OCI-LY1 (cell line): ENCODE data around the gene POU2F1.

Source experiments
- H2AFZ ChIP-seq: fragments of 200-600 bp; sonication (generic), shearing (Covaris generic); 2 replicates; pipeline ENCODE4 v1.6.0; 2014; ENCODE audit warnings: antibody characterized with exemption, mild to moderate bottlenecking, low read length
- H3F3A ChIP-seq: fragments of 200-600 bp; sonication (generic), shearing (Covaris generic); 2 replicates; pipeline ENCODE4 v1.6.0; 2014; ENCODE audit warnings: mild to moderate bottlenecking, antibody characterized with exemption, low read length, moderate library complexity; ENCODE audit not compliant: insufficient read depth
- H3K27ac ChIP-seq: fragments of 200-600 bp; sonication (generic); 2 replicates; pipeline ENCODE4 v1.5.1; 2014; ENCODE audit warnings: low read length, mixed run types, mild to moderate bottlenecking, low read depth; ENCODE audit not compliant: poor library complexity, severe bottlenecking
- H3K27me3 ChIP-seq: fragments of 200-600 bp; sonication (generic); 2 replicates; pipeline ENCODE4 v1.6.0; 2014; ENCODE audit warnings: antibody characterized with exemption, mild to moderate bottlenecking, low read length, moderate library complexity; ENCODE audit not compliant: insufficient read depth
- H3K36me3 ChIP-seq: fragments of 200-600 bp; sonication (generic); 2 replicates; pipeline ENCODE4 v1.6.1; 2014; ENCODE audit warnings: mild to moderate bottlenecking, antibody characterized with exemption, low read length, moderate library complexity, mixed read lengths; ENCODE audit not compliant: insufficient read depth
- H3K4me1 ChIP-seq: fragments of 200-600 bp; sonication (generic); 2 replicates; pipeline ENCODE4 v1.5.1; 2014; ENCODE audit warnings: mild to moderate bottlenecking, low read length, moderate library complexity; ENCODE audit not compliant: insufficient read depth, severe bottlenecking
- H3K4me2 ChIP-seq: fragments of 200-600 bp; sonication (generic), shearing (Covaris generic); 2 replicates; pipeline ENCODE4 v1.6.1; 2014; ENCODE audit warnings: low read length
- H3K4me3 ChIP-seq: fragments of 200-600 bp; sonication (generic); 2 replicates; pipeline ENCODE4 v1.5.1; 2014; ENCODE audit warnings: low read length, low read depth, mild to moderate bottlenecking, mixed read lengths; ENCODE audit not compliant: poor library complexity, severe bottlenecking
- H3K79me2 ChIP-seq: fragments of 200-600 bp; shearing (Covaris generic); 2 replicates; pipeline ENCODE4 v1.6.1; 2016; ENCODE audit warnings: mixed run types, low read length, mixed read lengths; ENCODE audit not compliant: insufficient read depth
- H3K9ac ChIP-seq: fragments of 200-600 bp; sonication (generic), shearing (Covaris generic); 2 replicates; pipeline ENCODE4 v1.6.1; 2014; ENCODE audit warnings: mild to moderate bottlenecking, low read length, mixed read lengths
- H3K9me2 ChIP-seq: fragments of 200-600 bp; sonication (generic), shearing (Covaris generic); 2 replicates; pipeline ENCODE4 v1.6.1; 2014; ENCODE audit warnings: low read depth, mild to moderate bottlenecking, low read length, mixed read lengths
- H3K9me3 ChIP-seq: fragments of 200-600 bp; shearing (Covaris generic); 2 replicates; pipeline ENCODE4 v1.6.1; 2014; ENCODE audit warnings: low read length, mixed read lengths
- H4K20me1 ChIP-seq: fragments of 200-600 bp; sonication (generic), shearing (Covaris generic); 2 replicates; pipeline ENCODE4 v1.6.0; 2016; ENCODE audit warnings: mild to moderate bottlenecking, low read length; ENCODE audit not compliant: insufficient read depth
- EZH2 ChIP-seq: fragments of 200-600 bp; sonication (generic), shearing (Covaris generic); IDR thresholded peaks from 2 replicates; pipeline ENCODE4 v1.8.0; 2017; ENCODE audit warnings: borderline replicate concordance, mixed run types, mild to moderate bottlenecking, antibody characterized with exemption, low read length, moderate library complexity, mixed read lengths
- TF ChIP-seq, protein P1 (sequence below): fragments of 200-600 bp; sonication (generic), shearing (Covaris generic); IDR thresholded peaks from 2 replicates; pipeline ENCODE4 v1.5.1; 2017; ENCODE audit warnings: mild to moderate bottlenecking, antibody characterized with exemption, low read length, moderate library complexity, mixed read lengths

POU2F1 gene

DNA sequence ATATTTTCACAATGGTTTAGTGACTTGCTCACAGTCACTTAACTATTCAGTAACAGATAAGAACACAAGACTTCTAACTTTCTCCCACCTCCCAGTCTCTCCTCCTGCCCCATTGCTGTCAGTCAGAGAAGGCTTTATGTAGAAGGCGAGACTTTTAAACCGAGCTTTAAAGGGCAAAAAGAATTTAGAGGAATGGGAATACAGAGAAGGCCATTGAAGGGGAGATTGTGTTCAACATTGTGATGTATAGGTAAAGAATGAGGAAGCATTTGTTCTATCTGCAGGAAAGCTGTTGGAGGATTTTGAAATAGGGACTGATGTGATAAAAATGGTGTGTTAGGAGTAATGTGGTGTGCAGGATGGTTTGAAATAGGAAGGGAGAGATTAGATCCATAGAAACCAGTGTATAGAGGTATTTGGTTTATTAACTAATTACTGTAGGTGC, 7.3 kb downstream of the POU2F1 start:
- H3K4me1 ChIP-seq = peaks cover 37% of the 10 kb centered on the region

DNA sequence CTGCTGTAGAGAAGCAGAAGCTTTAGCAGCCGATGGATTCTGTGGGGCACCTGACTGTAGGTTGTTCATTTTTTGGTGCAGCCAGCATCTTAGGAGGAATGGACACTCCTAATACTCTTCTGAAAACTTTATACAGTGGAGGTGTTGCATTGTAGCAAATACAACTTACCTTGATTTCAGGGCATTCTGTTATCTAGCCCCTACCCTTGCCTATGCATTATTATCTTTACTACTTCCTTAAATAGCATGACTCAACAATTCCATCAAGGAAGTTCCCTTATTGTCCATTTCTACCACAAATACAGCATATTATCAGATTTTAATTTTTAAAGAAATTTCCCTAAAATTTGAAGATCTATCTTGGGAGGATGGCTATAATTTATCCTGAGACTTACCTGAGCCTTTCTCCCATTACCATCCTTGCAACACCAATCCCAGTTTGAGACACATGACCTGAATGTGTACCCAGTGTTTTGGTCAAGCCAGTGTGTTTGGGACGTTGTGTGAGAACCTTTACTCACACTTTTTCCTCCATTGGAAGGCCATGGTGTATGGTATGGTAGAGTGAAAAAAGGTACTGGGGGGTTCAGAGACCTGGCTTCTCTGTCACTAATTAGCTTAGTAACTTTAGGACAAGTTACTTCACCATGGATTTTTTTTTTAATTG, 9.2 kb downstream of the POU2F1 start:
- Histone ChIP-seq H3K4me2 (no peak overlapping the region), H3K36me3 (no peaks in the 10 kb centered on the region), H3K79me2 (peaks cover 10% of the 10 kb centered on the region), H3K4me1 (peaks cover 24% of the 10 kb centered on the region), H3K4me3 (no peak overlapping the region), H2AFZ (no peak overlapping the region), H3F3A (no peaks in the 10 kb centered on the region), H3K9ac (no peak overlapping the region), H3K9me3 (no peaks in the 10 kb centered on the region), H3K27me3 (no peaks in the 10 kb centered on the region), H4K20me1 (no peaks in the 10 kb centered on the region), H3K9me2 (no peaks in the 10 kb centered on the region), H3K27ac (no peak overlapping the region)
- no peak for TF ChIP-seq EZH2
- TF ChIP-seq, protein P1, sequence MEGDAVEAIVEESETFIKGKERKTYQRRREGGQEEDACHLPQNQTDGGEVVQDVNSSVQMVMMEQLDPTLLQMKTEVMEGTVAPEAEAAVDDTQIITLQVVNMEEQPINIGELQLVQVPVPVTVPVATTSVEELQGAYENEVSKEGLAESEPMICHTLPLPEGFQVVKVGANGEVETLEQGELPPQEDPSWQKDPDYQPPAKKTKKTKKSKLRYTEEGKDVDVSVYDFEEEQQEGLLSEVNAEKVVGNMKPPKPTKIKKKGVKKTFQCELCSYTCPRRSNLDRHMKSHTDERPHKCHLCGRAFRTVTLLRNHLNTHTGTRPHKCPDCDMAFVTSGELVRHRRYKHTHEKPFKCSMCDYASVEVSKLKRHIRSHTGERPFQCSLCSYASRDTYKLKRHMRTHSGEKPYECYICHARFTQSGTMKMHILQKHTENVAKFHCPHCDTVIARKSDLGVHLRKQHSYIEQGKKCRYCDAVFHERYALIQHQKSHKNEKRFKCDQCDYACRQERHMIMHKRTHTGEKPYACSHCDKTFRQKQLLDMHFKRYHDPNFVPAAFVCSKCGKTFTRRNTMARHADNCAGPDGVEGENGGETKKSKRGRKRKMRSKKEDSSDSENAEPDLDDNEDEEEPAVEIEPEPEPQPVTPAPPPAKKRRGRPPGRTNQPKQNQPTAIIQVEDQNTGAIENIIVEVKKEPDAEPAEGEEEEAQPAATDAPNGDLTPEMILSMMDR = no peak

More for the DNA sequence above, 7.3 kb downstream of the POU2F1 start:
- peaks cover 10% of the 10 kb centered on the region for H3K79me2 ChIP-seq
- no peaks in the 10 kb centered on the region for H3K27me3 ChIP-seq
- H3K27ac ChIP-seq = no peak overlapping the region
- H4K20me1 ChIP-seq = no peaks in the 10 kb centered on the region
- no peak overlapping the region for H3K9ac ChIP-seq
- H3K4me3 ChIP-seq = no peak overlapping the region
- H3K9me2 ChIP-seq = no peaks in the 10 kb centered on the region
- no peak for TF ChIP-seq EZH2
- TF ChIP-seq, protein P1 = no peak
- no peaks in the 10 kb centered on the region for H3K9me3 ChIP-seq
- no peak overlapping the region for H2AFZ ChIP-seq
- no peaks in the 10 kb centered on the region for H3F3A ChIP-seq
- no peaks in the 10 kb centered on the region for H3K36me3 ChIP-seq
- no peak overlapping the region for H3K4me2 ChIP-seq

DNA sequence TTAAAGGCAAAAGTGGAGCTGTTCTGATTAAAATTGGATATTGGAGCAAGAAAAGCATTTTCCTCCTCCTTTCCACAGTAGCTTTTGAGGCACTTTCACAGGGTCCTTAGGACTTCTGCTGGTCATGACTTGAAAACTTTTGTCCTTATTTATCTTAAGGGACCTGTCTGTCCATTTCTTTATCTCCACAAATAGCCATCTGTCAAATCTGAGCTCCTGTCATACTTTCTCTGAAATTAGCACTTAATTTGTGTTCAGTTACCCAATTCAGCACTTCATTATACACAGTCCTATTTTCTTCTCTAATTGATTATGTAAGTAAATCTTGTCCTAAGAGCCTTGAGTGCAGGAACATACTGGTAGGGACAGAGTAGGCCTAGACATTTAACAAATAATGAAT, 9.8 kb downstream of the POU2F1 start:
- H3K27me3 ChIP-seq = no peaks in the 10 kb centered on the region
- no peaks in the 10 kb centered on the region for H4K20me1 ChIP-seq
- H2AFZ ChIP-seq = no peak overlapping the region
- TF ChIP-seq, protein P1 = no peak
- no peak for TF ChIP-seq EZH2
- peaks cover 7% of the 10 kb centered on the region for H3K79me2 ChIP-seq
- H3F3A ChIP-seq = no peaks in the 10 kb centered on the region
- no peak overlapping the region for H3K27ac ChIP-seq
- no peaks in the 10 kb centered on the region for H3K9me2 ChIP-seq
- no peaks in the 10 kb centered on the region for H3K36me3 ChIP-seq
- H3K4me2 ChIP-seq = no peak overlapping the region
- no peak overlapping the region for H3K9ac ChIP-seq
- H3K4me1 ChIP-seq = peaks cover 20% of the 10 kb centered on the region
- no peaks in the 10 kb centered on the region for H3K9me3 ChIP-seq
- H3K4me3 ChIP-seq = no peak overlapping the region
